ENCODE measurements around the gene ATP8B4.

Gene ATP8B4

DNA sequence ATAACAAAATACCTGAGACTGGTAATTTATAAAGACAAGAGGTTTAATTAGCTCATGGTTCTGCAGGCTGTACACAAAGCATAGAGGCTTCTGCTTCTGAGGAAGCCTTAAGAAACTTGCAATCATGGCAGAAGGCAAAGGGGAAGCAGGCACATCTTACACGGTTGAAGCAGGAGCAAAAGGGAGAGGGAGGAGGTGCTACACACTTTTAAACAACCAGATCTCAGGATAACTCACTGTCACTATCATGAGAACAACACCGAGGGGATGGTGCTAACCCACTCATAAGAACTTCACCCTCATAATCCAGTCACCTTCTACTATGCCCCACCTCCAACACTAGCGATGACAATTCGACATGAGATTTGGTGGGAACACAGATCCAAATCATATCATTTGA is 54.4 kb downstream of the ATP8B4 start:
- Histone ChIP-seq H3K4me3 (ENCODE audit: low read depth, low read length, poor library complexity, severe bottlenecking) (no peak overlapping the region), H3K27me3 (ENCODE audit: insufficient read depth, low read length) (no peaks in the 10 kb centered on the region), H3K79me2 (ENCODE audit: insufficient read depth, low read length) (no peaks in the 10 kb centered on the region), H3K36me3 (ENCODE audit: insufficient read depth, low read length) (no peaks in the 10 kb centered on the region), H3K9me3 (ENCODE audit: low read length) (no peaks in the 10 kb centered on the region), H3K9me2 (ENCODE audit: low read depth, low read length) (no peaks in the 10 kb centered on the region), H3K4me1 (ENCODE audit: insufficient read depth, low read length, severe bottlenecking) (no peaks in the 10 kb centered on the region), H3K4me2 (ENCODE audit: low read length) (no peak overlapping the region), H3F3A (ENCODE audit: insufficient read depth, low read length) (no peaks in the 10 kb centered on the region), H3K9ac (ENCODE audit: low read length) (no peak overlapping the region), H4K20me1 (ENCODE audit: insufficient read depth, low read length) (no peaks in the 10 kb centered on the region), H3K27ac (ENCODE audit: low read depth, low read length, poor library complexity, severe bottlenecking) (no peak overlapping the region), H2AFZ (ENCODE audit: low read length) (no peak overlapping the region)
- TF ChIP-seq EZH2 (IDR thresholded peaks at IDR 0.05; ENCODE audit: borderline replicate concordance, low read length), result no peak
- TF ChIP-seq, protein P1, sequence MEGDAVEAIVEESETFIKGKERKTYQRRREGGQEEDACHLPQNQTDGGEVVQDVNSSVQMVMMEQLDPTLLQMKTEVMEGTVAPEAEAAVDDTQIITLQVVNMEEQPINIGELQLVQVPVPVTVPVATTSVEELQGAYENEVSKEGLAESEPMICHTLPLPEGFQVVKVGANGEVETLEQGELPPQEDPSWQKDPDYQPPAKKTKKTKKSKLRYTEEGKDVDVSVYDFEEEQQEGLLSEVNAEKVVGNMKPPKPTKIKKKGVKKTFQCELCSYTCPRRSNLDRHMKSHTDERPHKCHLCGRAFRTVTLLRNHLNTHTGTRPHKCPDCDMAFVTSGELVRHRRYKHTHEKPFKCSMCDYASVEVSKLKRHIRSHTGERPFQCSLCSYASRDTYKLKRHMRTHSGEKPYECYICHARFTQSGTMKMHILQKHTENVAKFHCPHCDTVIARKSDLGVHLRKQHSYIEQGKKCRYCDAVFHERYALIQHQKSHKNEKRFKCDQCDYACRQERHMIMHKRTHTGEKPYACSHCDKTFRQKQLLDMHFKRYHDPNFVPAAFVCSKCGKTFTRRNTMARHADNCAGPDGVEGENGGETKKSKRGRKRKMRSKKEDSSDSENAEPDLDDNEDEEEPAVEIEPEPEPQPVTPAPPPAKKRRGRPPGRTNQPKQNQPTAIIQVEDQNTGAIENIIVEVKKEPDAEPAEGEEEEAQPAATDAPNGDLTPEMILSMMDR (IDR thresholded peaks at IDR 0.05; ENCODE audit: low read length), result no peak

DNA sequence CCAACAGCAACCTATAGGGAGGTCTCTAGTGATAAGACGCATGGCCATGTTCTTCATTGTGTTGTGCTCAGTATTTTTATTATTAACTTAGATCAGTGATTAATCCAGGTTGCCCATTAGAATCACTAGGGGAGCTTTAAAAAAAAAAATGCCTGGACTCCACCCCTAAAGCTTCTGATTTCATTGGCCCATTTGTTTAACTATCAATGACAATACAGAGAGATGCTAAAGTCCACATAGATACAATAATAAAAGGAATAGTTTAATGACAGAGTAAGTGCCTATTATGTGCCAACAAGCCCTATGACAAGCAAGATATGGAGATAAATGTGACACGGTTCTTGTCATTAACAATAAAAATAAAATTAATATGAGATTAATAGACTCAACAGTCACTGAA is 55.8 kb downstream of the ATP8B4 start:
- no peaks in the 10 kb centered on the region for H3K36me3 ChIP-seq (ENCODE audit: insufficient read depth, low read length)
- no peaks in the 10 kb centered on the region for H3K27me3 ChIP-seq (ENCODE audit: insufficient read depth, low read length)
- H3K9me2 ChIP-seq (ENCODE audit: low read depth, low read length), result no peaks in the 10 kb centered on the region
- H3K9me3 ChIP-seq (ENCODE audit: low read length), result no peaks in the 10 kb centered on the region
- no peaks in the 10 kb centered on the region for H3F3A ChIP-seq (ENCODE audit: insufficient read depth, low read length)
- H3K4me2 ChIP-seq (ENCODE audit: low read length), result no peak overlapping the region
- H3K4me1 ChIP-seq (ENCODE audit: insufficient read depth, low read length, severe bottlenecking), result no peaks in the 10 kb centered on the region
- H3K79me2 ChIP-seq (ENCODE audit: insufficient read depth, low read length), result no peaks in the 10 kb centered on the region
- H3K9ac ChIP-seq (ENCODE audit: low read length), result no peak overlapping the region
- H3K4me3 ChIP-seq (ENCODE audit: low read depth, low read length, poor library complexity, severe bottlenecking), result no peak overlapping the region
- no peak for TF ChIP-seq EZH2 (IDR thresholded peaks at IDR 0.05; ENCODE audit: borderline replicate concordance, low read length)
- TF ChIP-seq, protein P1 (IDR thresholded peaks at IDR 0.05; ENCODE audit: low read length), result no peak
- no peak overlapping the region for H2AFZ ChIP-seq (ENCODE audit: low read length)
- H3K27ac ChIP-seq (ENCODE audit: low read depth, low read length, poor library complexity, severe bottlenecking), result no peak overlapping the region
- H4K20me1 ChIP-seq (ENCODE audit: insufficient read depth, low read length), result no peaks in the 10 kb centered on the region

DNA sequence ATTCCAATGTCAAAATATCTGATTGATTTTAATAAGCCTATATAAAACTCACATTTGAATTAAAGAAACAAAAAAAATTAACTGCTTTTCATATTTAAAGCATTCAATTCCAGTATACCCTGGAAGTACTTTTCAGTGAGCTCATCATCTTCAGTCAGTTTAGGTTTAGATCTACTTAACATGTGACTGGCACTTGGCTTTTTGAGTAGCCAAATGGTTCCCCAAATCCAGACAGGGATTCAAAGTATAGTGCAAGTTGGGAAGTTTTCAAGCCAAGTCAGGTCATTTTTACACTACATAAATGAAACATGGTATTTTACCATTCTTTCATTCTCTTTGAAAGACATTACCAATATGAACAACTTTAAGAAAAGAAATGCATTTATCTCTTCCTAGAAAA is 57.5 kb downstream of the ATP8B4 start:
- H2AFZ ChIP-seq (ENCODE audit: low read length), result no peak overlapping the region
- H3K4me1 ChIP-seq (ENCODE audit: insufficient read depth, low read length, severe bottlenecking), result no peaks in the 10 kb centered on the region
- no peak overlapping the region for H3K27ac ChIP-seq (ENCODE audit: low read depth, low read length, poor library complexity, severe bottlenecking)
- TF ChIP-seq, protein P1 (IDR thresholded peaks at IDR 0.05; ENCODE audit: low read length), result no peak
- TF ChIP-seq EZH2 (IDR thresholded peaks at IDR 0.05; ENCODE audit: borderline replicate concordance, low read length), result no peak
- no peaks in the 10 kb centered on the region for H3K79me2 ChIP-seq (ENCODE audit: insufficient read depth, low read length)
- H3F3A ChIP-seq (ENCODE audit: insufficient read depth, low read length), result no peaks in the 10 kb centered on the region
- no peaks in the 10 kb centered on the region for H3K27me3 ChIP-seq (ENCODE audit: insufficient read depth, low read length)
- H3K9ac ChIP-seq (ENCODE audit: low read length), result no peak overlapping the region
- no peaks in the 10 kb centered on the region for H4K20me1 ChIP-seq (ENCODE audit: insufficient read depth, low read length)
- H3K4me2 ChIP-seq (ENCODE audit: low read length), result no peak overlapping the region
- no peaks in the 10 kb centered on the region for H3K9me2 ChIP-seq (ENCODE audit: low read depth, low read length)
- no peak overlapping the region for H3K4me3 ChIP-seq (ENCODE audit: low read depth, low read length, poor library complexity, severe bottlenecking)
- H3K36me3 ChIP-seq (ENCODE audit: insufficient read depth, low read length), result no peaks in the 10 kb centered on the region
- no peaks in the 10 kb centered on the region for H3K9me3 ChIP-seq (ENCODE audit: low read length)
